Caco-2 (cell line): ENCODE data around the gene PPM1E. TPM values are rescaled to one million over a fixed set of nuclear protein-coding genes. Genes with fewer than 3 reads are reported as not detected.

Experiments used
- BruUV-seq: library from RNA; stranded (reverse); fragments of 400-500 nt; replicated peaks from 2 replicates; lab custom pipeline; 2021; lab: Mats Ljungman, UMichigan
- CTCF ChIA-PET: fragments of 300-600 bp; sonication (Branson Sonifier 250); formaldehyde crosslinking; loops from one replicate; lab custom pipeline; 2022; ENCODE audit warnings: antibody characterized with exemption; lab: Charles Lee
- POLR2A ChIA-PET: fragments of 300-600 bp; sonication (Branson Sonifier 250); formaldehyde crosslinking; loops from one replicate; lab custom pipeline; 2022; ENCODE audit warnings: antibody characterized with exemption; lab: Charles Lee
- DNase-seq, 2 experiments: peaks; one replicate each; pipeline versions ENCODE4 v3.0.0 to v3.0.0-alpha.2; 2020 to 2022
- H3K27me3 ChIP-seq: replicated peaks from 2 replicates; pipeline ENCODE4 v1.6.0; 2011; ENCODE audit warnings: low read length; ENCODE audit not compliant: control insufficient read depth, insufficient read depth
- H3K36me3 ChIP-seq: 2 replicates; pipeline ENCODE4 v1.5.1; 2011; ENCODE audit warnings: low read length; ENCODE audit not compliant: control insufficient read depth, insufficient read depth
- H3K4me1 ChIP-seq: fragments of 250-450 bp; sonication (Bioruptor Pico); 2 replicates; pipeline ENCODE4 v1.5.1; 2020; ENCODE audit warnings: mild to moderate bottlenecking
- H3K4me3 ChIP-seq: 2 replicates; pipeline ENCODE4 v1.5.1; 2011; ENCODE audit warnings: low read depth, mild to moderate bottlenecking, control low read depth, low read length
- H3K9me3 ChIP-seq: fragments of 250-450 bp; sonication (Bioruptor Pico); 2 replicates; pipeline ENCODE4 v1.5.1; 2020; ENCODE audit warnings: mild to moderate bottlenecking, moderate library complexity
- H3K27ac Mint-ChIP-seq: one replicate; pipeline ENCODE4 v1.8.0; 2022; ENCODE audit warnings: mixed read lengths; ENCODE audit not compliant: unreplicated experiment
- H3K27me3 Mint-ChIP-seq: one replicate; pipeline ENCODE4 v1.8.0; 2022; ENCODE audit warnings: mixed read lengths; ENCODE audit not compliant: insufficient read depth, unreplicated experiment
- H3K36me3 Mint-ChIP-seq: one replicate; pipeline ENCODE4 v1.8.0; 2022; ENCODE audit warnings: mild to moderate bottlenecking, mixed read lengths; ENCODE audit not compliant: insufficient read depth, unreplicated experiment
- H3K4me1 Mint-ChIP-seq: one replicate; pipeline ENCODE4 v1.8.0; 2022; ENCODE audit warnings: low read depth, mixed read lengths; ENCODE audit not compliant: unreplicated experiment
- H3K4me3 Mint-ChIP-seq: one replicate; pipeline ENCODE4 v1.8.0; 2022; ENCODE audit warnings: mild to moderate bottlenecking, moderate library complexity, mixed read lengths; ENCODE audit not compliant: unreplicated experiment
- H3K9me3 Mint-ChIP-seq: one replicate; pipeline ENCODE4 v1.8.0; 2022; ENCODE audit warnings: mixed read lengths; ENCODE audit not compliant: unreplicated experiment
- intact Hi-C: fragments of 100-400 bp; cut with micrococcal nuclease; formaldehyde crosslinking; loops from one replicate; pipeline ENCODE4 v1.10.0; 2022; ENCODE audit not compliant: unreplicated experiment
- total RNA-seq: library from RNA; stranded (reverse); gene quantifications from 2 replicates; pipeline ENCODE4 v1.2.3, GENCODE V29; 2022
- TF ChIP-seq, protein P1 (sequence below), 2 experiments: fragments of 200-600 bp in 1 of 2; IDR thresholded peaks; 1 replicate in 1 of 2; 2 replicates in 1 of 2; pipeline versions ENCODE4 v1.5.1 to v1.8.0; 2011 to 2022; ENCODE audit warnings: antibody characterized with exemption in 1 of 2, control low read depth in 1 of 2, inconsistent platforms in 1 of 2, low read depth in 1 of 2, low read length in 1 of 2, mild to moderate bottlenecking in 1 of 2, moderate library complexity in 1 of 2; ENCODE audit not compliant: insufficient read depth in 1 of 2, severe bottlenecking in 1 of 2, unreplicated experiment in 1 of 2

Gene PPM1E
- total RNA-seq, 1 experiment from 2014 or later: 0.09 TPM

GRCh38 chr17:58870747-58871146 lies 115.1 kb downstream of the PPM1E start:
- Mint-ChIP-seq H3K27me3 (peaks cover 3% of the 10 kb centered on the region), H3K4me1 (no peaks in the 10 kb centered on the region), H3K4me3 (no peak overlapping the region), H3K36me3 (no peaks in the 10 kb centered on the region), H3K9me3 (no peaks in the 10 kb centered on the region), H3K27ac (no peak overlapping the region)
- Histone ChIP-seq H3K36me3 (no peaks in the 10 kb centered on the region), H3K4me1 (no peaks in the 10 kb centered on the region), H3K27me3 (no peaks in the 10 kb centered on the region), H3K9me3 (no peaks in the 10 kb centered on the region), H3K4me3 (no peak overlapping the region)
- CTCF ChIA-PET: no interaction called here
- POLR2A ChIA-PET: no interaction called here
- BruUV-seq: no TSS peak
- DNase-seq: no peak
- intact Hi-C loops: loop anchor here (10.0 kb wide), 1 partner anchor 134 kb away; no protein-coding TSS in a partner anchor
- TF ChIP-seq, protein P1, sequence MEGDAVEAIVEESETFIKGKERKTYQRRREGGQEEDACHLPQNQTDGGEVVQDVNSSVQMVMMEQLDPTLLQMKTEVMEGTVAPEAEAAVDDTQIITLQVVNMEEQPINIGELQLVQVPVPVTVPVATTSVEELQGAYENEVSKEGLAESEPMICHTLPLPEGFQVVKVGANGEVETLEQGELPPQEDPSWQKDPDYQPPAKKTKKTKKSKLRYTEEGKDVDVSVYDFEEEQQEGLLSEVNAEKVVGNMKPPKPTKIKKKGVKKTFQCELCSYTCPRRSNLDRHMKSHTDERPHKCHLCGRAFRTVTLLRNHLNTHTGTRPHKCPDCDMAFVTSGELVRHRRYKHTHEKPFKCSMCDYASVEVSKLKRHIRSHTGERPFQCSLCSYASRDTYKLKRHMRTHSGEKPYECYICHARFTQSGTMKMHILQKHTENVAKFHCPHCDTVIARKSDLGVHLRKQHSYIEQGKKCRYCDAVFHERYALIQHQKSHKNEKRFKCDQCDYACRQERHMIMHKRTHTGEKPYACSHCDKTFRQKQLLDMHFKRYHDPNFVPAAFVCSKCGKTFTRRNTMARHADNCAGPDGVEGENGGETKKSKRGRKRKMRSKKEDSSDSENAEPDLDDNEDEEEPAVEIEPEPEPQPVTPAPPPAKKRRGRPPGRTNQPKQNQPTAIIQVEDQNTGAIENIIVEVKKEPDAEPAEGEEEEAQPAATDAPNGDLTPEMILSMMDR (IDR thresholded peaks at IDR 0.05; ENCODE audit: insufficient read depth in 1 of 2, low read depth in 1 of 2, low read length in 1 of 2, severe bottlenecking in 1 of 2, unreplicated experiment in 1 of 2): no peak

GRCh38 chr17:58873926-58874325 lies 118.3 kb downstream of the PPM1E start:
- H3K27me3 Mint-ChIP-seq: peaks cover 3% of the 10 kb centered on the region
- H3K36me3 ChIP-seq: no peaks in the 10 kb centered on the region
- DNase-seq: no peak
- H3K4me3 ChIP-seq: no peak overlapping the region
- intact Hi-C loops: loop anchor here (10.0 kb wide), 1 partner anchor 131 kb away; no protein-coding TSS in a partner anchor
- no peak overlapping the region for H3K27ac Mint-ChIP-seq
- no peaks in the 10 kb centered on the region for H3K4me1 ChIP-seq
- ChIA-PET POLR2A (no interaction called here), CTCF (interaction anchor here (1.0 kb wide), 1 partner anchor 338 kb away, joined by 5 read pairs; no protein-coding TSS in a partner anchor)
- no peaks in the 10 kb centered on the region for H3K27me3 ChIP-seq
- H3K36me3 Mint-ChIP-seq: no peaks in the 10 kb centered on the region
- no peaks in the 10 kb centered on the region for H3K4me1 Mint-ChIP-seq
- TF ChIP-seq, protein P1 (IDR thresholded peaks at IDR 0.05; ENCODE audit: insufficient read depth in 1 of 2, low read depth in 1 of 2, low read length in 1 of 2, severe bottlenecking in 1 of 2, unreplicated experiment in 1 of 2): no peak
- H3K4me3 Mint-ChIP-seq: no peak overlapping the region
- no TSS peak for BruUV-seq
- no peaks in the 10 kb centered on the region for H3K9me3 Mint-ChIP-seq
- H3K9me3 ChIP-seq: no peaks in the 10 kb centered on the region

DNA sequence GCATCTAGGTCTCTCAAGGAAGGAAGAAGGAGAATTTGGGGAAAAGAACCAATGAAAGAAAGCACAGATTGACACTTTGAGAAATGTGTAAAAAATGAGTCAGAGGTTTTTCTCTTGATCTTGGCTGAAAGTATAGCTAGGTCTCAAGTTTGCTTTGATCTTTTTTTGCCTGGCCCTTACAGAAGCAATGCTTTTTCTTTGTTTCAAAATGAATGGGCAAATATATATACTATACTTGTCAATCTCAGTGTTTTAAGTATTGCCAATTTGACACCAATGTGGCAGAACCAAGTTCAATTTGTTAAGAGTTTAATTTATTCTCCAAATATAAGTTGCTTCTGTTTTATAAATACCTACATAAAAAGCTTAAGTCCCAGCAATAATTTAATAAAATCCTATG lies 119.6 kb downstream of the PPM1E start:
- TF ChIP-seq, protein P1 (IDR thresholded peaks at IDR 0.05; ENCODE audit: insufficient read depth in 1 of 2, low read depth in 1 of 2, low read length in 1 of 2, severe bottlenecking in 1 of 2, unreplicated experiment in 1 of 2): no peak
- Histone ChIP-seq H3K4me1 (no peaks in the 10 kb centered on the region), H3K27me3 (no peaks in the 10 kb centered on the region), H3K36me3 (no peaks in the 10 kb centered on the region), H3K4me3 (no peak overlapping the region), H3K9me3 (no peaks in the 10 kb centered on the region)
- H3K27ac Mint-ChIP-seq: no peak overlapping the region
- ChIA-PET CTCF (no interaction called here), POLR2A (no interaction called here)
- intact Hi-C loops: loop anchor here (10.0 kb wide), 1 partner anchor 130 kb away; no protein-coding TSS in a partner anchor
- H3K27me3 Mint-ChIP-seq: no peaks in the 10 kb centered on the region
- no peaks in the 10 kb centered on the region for H3K36me3 Mint-ChIP-seq
- H3K4me1 Mint-ChIP-seq: no peaks in the 10 kb centered on the region
- no peak overlapping the region for H3K4me3 Mint-ChIP-seq
- BruUV-seq: no TSS peak
- DNase-seq: no peak
- H3K9me3 Mint-ChIP-seq: no peaks in the 10 kb centered on the region
